ENCODE results near the gene OR52E5. TPM values are rescaled to one million over a fixed set of nuclear protein-coding genes. Genes with fewer than 3 reads are reported as not detected.

The OR52E5 gene
- total and polyA plus RNA-seq, 2 donors (not counting 1 experiment from before 2014, with no cell fraction given), result not detected

- TF ChIP-seq CTCF (conservative IDR thresholded peaks at IDR 0.05 in 1 of 2, IDR thresholded peaks at IDR 0.05 in 1 of 2; ENCODE audit: low read depth in 1 of 2, low read length in 2 of 2), result no peak
- no peak for TF ChIP-seq EZH2 (IDR thresholded peaks at IDR 0.05; ENCODE audit: low read length, missing control alignments)
These were observed 30.4 kb downstream of the OR52E5 start for GRCh38 chr11:5923427-5923776.

GRCh38 chr11:5923794-5924193 is 30.8 kb downstream of the OR52E5 start:
- Histone ChIP-seq H3K27ac (ENCODE audit: insufficient read depth, low read length) (no peak overlapping the region), H3K36me3 (ENCODE audit: control insufficient read depth, insufficient read depth, low read length) (no peaks in the 10 kb centered on the region), H3K9me3 (ENCODE audit: control insufficient read depth, insufficient read depth, low read depth, low read length) (no peaks in the 10 kb centered on the region), H4K20me1 (ENCODE audit: control insufficient read depth, extremely low read depth, insufficient read depth, low read length) (no peaks in the 10 kb centered on the region), H3K27me3 (ENCODE audit: control insufficient read depth, insufficient read depth, low read length) (no peaks in the 10 kb centered on the region), H3K4me3 (replicated peaks in 1 of 4; ENCODE audit: control extremely low read depth in 1 of 4, insufficient read depth in 1 of 4, low read depth in 3 of 4, low read length in 4 of 4) (no peak overlapping the region), H3K79me2 (ENCODE audit: control insufficient read depth, insufficient read depth, low read length) (no peaks in the 10 kb centered on the region), H3K9ac (ENCODE audit: insufficient read depth, low read length) (no peak overlapping the region), H2AFZ (ENCODE audit: low read length) (no peak overlapping the region), H3K4me1 (ENCODE audit: control insufficient read depth, extremely low read depth, insufficient read depth, low read length) (no peaks in the 10 kb centered on the region), H3K4me2 (ENCODE audit: extremely low read depth, insufficient read depth, low read length) (no peak overlapping the region)
- DNase-seq (ENCODE audit: low read depth in 2 of 2), result no peak
- no peak for TF ChIP-seq EZH2 (IDR thresholded peaks at IDR 0.05; ENCODE audit: low read length, missing control alignments)
- no peak for TF ChIP-seq CTCF (conservative IDR thresholded peaks at IDR 0.05 in 1 of 2, IDR thresholded peaks at IDR 0.05 in 1 of 2; ENCODE audit: low read depth in 1 of 2, low read length in 2 of 2)

More at GRCh38 chr11:5923427-5923776, 30.4 kb downstream of the OR52E5 start:
- H3K27me3 ChIP-seq (ENCODE audit: control insufficient read depth, insufficient read depth, low read length), result no peaks in the 10 kb centered on the region
- no peaks in the 10 kb centered on the region for H3K79me2 ChIP-seq (ENCODE audit: control insufficient read depth, insufficient read depth, low read length)
- no peaks in the 10 kb centered on the region for H3K36me3 ChIP-seq (ENCODE audit: control insufficient read depth, insufficient read depth, low read length)
- H3K27ac ChIP-seq (ENCODE audit: insufficient read depth, low read length), result no peak overlapping the region
- no peak overlapping the region for H3K9ac ChIP-seq (ENCODE audit: insufficient read depth, low read length)
- no peak overlapping the region for H3K4me3 ChIP-seq (replicated peaks in 1 of 4; ENCODE audit: control extremely low read depth in 1 of 4, insufficient read depth in 1 of 4, low read depth in 3 of 4, low read length in 4 of 4)
- no peak for DNase-seq (ENCODE audit: low read depth in 2 of 2)
- H3K4me1 ChIP-seq (ENCODE audit: control insufficient read depth, extremely low read depth, insufficient read depth, low read length), result no peaks in the 10 kb centered on the region
- no peak overlapping the region for H3K4me2 ChIP-seq (ENCODE audit: extremely low read depth, insufficient read depth, low read length)
- H3K9me3 ChIP-seq (ENCODE audit: control insufficient read depth, insufficient read depth, low read depth, low read length), result no peaks in the 10 kb centered on the region
- H2AFZ ChIP-seq (ENCODE audit: low read length), result no peak overlapping the region
- H4K20me1 ChIP-seq (ENCODE audit: control insufficient read depth, extremely low read depth, insufficient read depth, low read length), result no peaks in the 10 kb centered on the region

- no peak overlapping the region for H3K4me3 ChIP-seq (replicated peaks in 1 of 4; ENCODE audit: control extremely low read depth in 1 of 4, insufficient read depth in 1 of 4, low read depth in 3 of 4, low read length in 4 of 4)
- no peaks in the 10 kb centered on the region for H3K79me2 ChIP-seq (ENCODE audit: control insufficient read depth, insufficient read depth, low read length)
- H3K9ac ChIP-seq (ENCODE audit: insufficient read depth, low read length), result no peak overlapping the region
- no peak overlapping the region for H3K4me2 ChIP-seq (ENCODE audit: extremely low read depth, insufficient read depth, low read length)
- no peaks in the 10 kb centered on the region for H4K20me1 ChIP-seq (ENCODE audit: control insufficient read depth, extremely low read depth, insufficient read depth, low read length)
- no peaks in the 10 kb centered on the region for H3K4me1 ChIP-seq (ENCODE audit: control insufficient read depth, extremely low read depth, insufficient read depth, low read length)
- no peaks in the 10 kb centered on the region for H3K36me3 ChIP-seq (ENCODE audit: control insufficient read depth, insufficient read depth, low read length)
- no peak for DNase-seq (ENCODE audit: low read depth in 2 of 2)
- H3K27me3 ChIP-seq (ENCODE audit: control insufficient read depth, insufficient read depth, low read length), result no peaks in the 10 kb centered on the region
- H3K27ac ChIP-seq (ENCODE audit: insufficient read depth, low read length), result no peak overlapping the region
- H2AFZ ChIP-seq (ENCODE audit: low read length), result no peak overlapping the region
- no peak for TF ChIP-seq CTCF (conservative IDR thresholded peaks at IDR 0.05 in 1 of 2, IDR thresholded peaks at IDR 0.05 in 1 of 2; ENCODE audit: low read depth in 1 of 2, low read length in 2 of 2)
- no peak for TF ChIP-seq EZH2 (IDR thresholded peaks at IDR 0.05; ENCODE audit: low read length, missing control alignments)
- H3K9me3 ChIP-seq (ENCODE audit: control insufficient read depth, insufficient read depth, low read depth, low read length), result no peaks in the 10 kb centered on the region
These were observed 35.3 kb downstream of the OR52E5 start for GRCh38 chr11:5928271-5928670.
